Stimulated activated CD4-positive, alpha-beta T cell treated with anti-CD3 and anti-CD28 coated beads, Interleukin-15, amount 100 ng/mL, for 48 hours (primary cell): ENCODE measurements around the gene COL18A1.
"Not testable (repeated sequence)": the region's sequence is repeated elsewhere in the genome, so short reads cannot be mapped to it uniquely, and the experiment has no call there.

ENCODE experiments used
- DNase-seq, 2 donors: peaks; one replicate each; pipeline ENCODE4 v3.0.0-alpha.2; 2020; ENCODE audit warnings: low read depth in 2 of 2

Gene COL18A1

GRCh38 chr21:45560106-45561021 is 155.4 kb downstream of the COL18A1 start:
- DNase-seq, result no peak

- not testable (repeated sequence) for DNase-seq
These were observed 156.3 kb downstream of the COL18A1 start for GRCh38 chr21:45561241-45561640.

GRCh38 chr21:45562402-45562801 is 157.4 kb downstream of the COL18A1 start:
- DNase-seq, result no peak

GRCh38 chr21:45562965-45563364 is 158.0 kb downstream of the COL18A1 start:
- DNase-seq, result no peak
